GM19193 (cell line): ENCODE measurements around the gene CELF4.

ENCODE experiments used
- POLR2A ChIP-seq: IDR thresholded peaks from 4 replicates; pipeline ENCODE4 v1.6.1; 2011; ENCODE audit not compliant: insufficient read depth, insufficient read length; ENCODE audit errors: extremely low read depth

CELF4 gene

GRCh38 chr18:37565101-37565976, at the start of gene CELF4:
TSS of gene CELF4 (minus strand) at chr18:37565798.
- TF ChIP-seq POLR2A, result no peak

DNA sequence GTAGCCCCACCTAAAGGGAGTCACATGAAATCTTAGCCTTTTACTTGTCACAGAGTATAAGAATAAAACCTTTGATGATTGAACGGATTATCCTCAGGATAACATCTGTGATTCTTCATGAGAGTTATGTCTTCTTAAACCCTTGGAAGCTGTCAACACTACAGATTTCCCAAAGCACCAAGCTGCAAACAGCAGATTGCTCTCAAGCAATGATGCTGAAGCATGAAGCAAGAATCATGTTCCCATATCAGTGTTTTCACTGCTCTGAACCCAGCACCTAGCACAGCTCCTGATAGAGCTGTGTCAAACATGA, 47.6 kb upstream of the CELF4 start:
- no peak for TF ChIP-seq POLR2A

GRCh38 chr18:37612524-37613252, 47.1 kb upstream of the CELF4 start:
- no peak for TF ChIP-seq POLR2A

GRCh38 chr18:37611614-37612279, 46.1 kb upstream of the CELF4 start:
- TF ChIP-seq POLR2A, result no peak

GRCh38 chr18:37608876-37609275, 43.3 kb upstream of the CELF4 start:
- no peak for TF ChIP-seq POLR2A

DNA sequence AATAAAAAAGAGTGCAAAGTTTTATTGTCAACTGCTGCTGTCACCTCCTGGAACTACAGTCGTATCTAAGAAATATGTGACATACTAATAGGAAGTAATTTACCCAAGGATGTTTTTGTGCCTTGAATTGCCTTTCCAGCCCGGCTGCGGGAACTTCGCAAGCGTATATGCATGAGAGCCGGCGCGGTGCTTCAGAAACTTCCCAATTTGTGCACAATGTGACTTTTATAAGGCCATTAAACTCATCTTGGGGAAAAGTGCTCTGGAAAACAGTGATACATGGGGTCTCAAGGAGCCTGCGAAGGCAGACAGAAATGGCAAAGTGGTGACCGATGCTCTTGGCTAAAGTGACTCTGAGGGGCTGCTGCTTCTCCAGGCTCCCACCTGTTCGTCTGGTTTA, 41.7 kb upstream of the CELF4 start:
- no peak for TF ChIP-seq POLR2A

GRCh38 chr18:37604032-37604431, 38.4 kb upstream of the CELF4 start:
- TF ChIP-seq POLR2A, result no peak

DNA sequence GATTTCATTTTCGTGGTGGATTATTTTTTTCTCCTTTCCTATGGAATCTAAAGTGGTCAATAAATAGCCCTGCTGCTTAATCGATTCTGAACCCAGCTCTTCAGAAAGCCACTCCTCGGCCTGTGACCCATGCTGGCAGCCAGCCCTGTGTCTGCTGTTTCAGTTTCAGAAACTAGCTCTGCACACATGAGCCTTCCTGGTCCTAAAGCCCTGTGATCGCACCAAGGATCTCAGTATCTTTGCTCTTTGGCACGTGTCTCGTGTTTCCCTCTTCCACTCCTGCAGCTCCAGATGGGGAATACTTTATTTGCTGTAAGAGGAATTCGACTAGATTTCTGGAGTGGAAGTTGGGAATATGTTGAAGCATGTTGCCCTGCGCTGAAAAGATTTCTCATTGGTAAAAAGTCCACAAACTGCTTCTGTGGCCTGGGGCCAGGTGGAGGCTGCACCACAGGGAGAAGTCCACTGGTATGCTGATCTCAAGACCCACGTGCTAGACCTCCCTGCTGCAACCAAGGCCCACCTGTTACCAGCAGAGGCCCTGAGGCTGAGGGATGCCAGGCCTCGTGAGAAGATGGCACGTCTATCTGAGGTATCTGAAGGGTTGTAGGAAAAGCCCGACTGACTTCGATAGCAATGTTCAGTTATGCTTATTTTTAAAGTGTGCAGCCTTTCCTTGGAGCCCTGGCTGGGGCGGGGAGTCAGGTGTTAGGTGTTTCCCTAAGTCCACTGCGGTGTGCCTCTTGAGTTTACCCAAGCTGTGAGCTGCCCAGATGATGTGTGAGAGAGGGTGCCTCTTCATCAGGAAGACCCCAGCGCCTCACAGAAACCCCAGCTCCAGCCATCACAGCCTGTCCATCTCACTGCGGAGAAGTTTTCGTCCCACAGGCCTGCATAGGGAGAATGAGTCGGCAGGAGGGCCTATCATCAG, 33.6 kb upstream of the CELF4 start:
- no peak for TF ChIP-seq POLR2A

DNA sequence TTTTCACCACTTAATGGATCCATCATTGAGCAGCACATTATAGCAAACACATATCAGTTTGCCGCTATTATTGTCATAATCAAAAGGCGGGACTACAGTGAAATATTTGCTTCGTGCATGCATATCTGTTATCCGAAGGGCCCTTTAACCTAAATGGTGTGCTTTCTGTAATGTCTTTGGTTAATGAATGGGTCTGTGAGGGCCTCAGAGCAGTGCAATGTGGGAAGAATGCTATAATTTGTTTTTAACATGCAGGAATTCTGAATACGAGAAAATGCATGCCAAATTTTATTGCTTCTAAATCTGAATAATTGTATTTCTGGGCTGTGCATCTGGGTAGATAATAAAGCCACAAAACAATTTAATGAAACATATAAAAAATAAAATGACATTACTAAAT, 32.8 kb upstream of the CELF4 start:
- no peak for TF ChIP-seq POLR2A

- TF ChIP-seq POLR2A, result no peak
Observed at GRCh38 chr18:37590346-37590745, 24.7 kb upstream of the CELF4 start.

DNA sequence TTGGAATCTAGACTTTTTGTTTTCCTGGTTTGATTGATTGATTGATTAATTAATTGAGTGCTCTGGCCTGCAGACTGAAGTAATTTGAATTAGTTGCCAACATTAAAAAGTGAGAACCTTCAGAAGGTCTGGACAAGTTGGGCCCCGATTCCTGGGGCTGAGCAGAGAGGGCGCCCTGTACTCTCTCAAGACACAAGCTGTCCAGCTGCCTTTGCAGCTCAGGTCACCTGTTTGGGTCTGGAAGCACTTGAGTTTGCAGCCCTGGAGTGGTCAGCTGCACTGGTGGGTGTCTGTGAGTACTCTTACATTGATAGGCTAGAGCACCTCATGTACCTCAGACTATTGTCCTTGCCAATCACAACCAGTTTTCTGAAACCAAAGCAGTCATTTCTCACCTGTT, 22.7 kb upstream of the CELF4 start:
- TF ChIP-seq POLR2A, result no peak

DNA sequence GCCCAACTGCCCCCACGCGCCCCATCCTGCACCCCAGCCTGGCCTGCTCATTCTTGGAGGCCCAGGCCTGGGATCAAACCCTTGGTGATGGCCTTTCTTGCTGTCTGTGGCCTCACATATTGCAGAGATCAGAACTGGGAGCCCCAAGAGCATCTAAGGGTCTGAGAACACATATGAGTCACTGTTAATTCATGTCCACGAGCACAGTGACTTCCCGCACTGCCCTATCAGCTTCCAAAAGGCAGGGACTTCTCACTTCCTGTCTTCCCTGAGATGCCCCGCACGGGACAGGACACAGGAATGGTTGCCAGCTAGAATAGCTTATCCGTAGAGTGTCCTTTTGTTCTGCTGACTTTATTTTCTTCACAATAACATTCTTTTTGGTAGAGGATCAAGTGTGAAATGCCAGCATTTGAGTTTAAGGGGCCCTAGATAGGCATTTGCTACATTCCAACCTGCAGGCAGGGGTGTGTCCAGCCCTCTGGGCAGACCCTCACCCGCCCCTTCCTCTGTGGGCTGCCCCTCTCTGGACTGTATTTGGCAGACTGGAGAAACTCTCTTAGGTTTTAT, 21.1 kb upstream of the CELF4 start:
- no peak for TF ChIP-seq POLR2A

DNA sequence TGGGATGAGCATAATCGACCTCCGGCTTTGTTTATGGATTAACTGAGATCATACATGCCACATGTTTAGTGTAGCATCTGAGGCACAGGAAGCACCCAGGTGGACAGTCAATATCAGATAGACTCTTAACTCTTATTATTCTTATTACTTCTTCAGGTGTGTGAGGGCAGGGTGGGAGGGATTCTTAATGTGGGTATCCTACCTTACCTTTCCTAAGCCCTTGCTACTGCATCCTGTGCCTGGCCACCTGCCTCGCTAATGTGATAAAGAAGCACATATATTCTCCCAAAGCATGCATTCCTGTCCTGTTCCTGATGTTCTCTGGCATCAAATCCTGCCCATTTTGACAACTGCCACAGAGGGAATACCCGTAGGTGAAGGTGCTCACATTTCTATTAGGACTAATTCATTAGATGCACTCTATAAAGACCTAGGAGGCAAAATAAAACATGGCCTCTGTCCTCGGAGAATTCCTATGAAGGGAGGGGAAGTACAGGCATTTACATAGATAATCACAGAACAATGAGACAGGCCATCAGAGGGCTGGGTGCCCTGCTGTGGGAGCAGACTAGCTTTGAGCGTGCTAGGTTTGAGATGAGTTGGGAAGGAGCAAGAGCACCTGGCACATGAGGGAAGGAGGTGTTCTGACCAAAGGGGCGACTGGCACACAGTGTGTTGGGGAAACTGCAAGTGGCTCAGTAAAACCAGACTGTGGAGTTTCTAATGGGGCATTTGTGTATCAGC, 19.5 kb upstream of the CELF4 start:
- no peak for TF ChIP-seq POLR2A

DNA sequence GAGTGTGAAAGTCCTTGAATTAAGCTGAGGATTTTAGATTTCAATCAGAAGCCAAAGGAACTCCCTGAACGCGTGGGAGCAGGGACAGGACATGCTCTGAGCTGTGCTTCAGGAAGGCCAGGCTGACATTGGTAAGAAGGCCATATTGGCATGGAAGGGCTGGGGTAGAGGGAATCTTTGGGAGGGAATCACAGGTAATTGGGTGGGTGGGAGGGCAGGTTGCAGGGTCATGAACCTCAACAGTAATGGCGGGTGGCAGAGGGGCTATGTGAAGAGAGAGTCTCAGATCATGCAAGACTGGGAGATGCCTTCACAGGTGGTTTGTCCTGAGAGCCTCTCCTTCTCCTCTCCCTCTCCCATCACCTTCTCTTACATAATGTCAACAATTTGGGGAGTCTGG, 18.6 kb upstream of the CELF4 start:
- no peak for TF ChIP-seq POLR2A
